ENCODE data around the gene RORC.

RORC gene

DNA sequence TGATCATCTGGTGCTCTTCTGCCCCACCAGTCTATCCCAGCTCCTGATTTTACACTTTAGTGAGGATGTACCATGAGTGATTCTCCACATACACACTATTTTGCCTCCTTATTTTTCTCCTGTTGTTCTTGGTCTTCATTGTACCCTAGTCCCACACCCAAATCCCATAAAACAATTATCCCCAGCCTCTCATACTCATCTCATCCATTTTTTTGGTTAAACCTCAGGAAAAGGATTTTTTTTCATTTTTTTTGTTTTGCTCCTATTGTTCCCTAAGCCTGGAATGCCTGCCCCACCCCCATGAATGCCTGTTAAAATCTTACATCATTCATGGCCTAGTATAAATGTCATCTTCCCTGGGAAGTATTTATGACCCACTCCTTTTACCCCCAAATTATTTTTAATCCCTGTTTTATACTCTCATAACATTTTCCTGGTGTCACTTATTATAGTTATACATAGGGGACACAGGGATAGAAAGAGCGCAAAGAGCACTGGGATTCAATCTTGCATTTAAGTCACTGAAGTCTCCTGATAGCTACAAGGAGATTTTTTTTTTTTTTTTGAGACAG, 21.5 kb downstream of the RORC start:
- DNase-seq (ENCODE audit: insufficient read length) (no peak), FAIRE-seq (no peak)
- TF ChIP-seq POLR2A (IDR thresholded peaks at IDR 0.05; ENCODE audit: low read depth, low read length) (no peak), TAF1 (IDR thresholded peaks at IDR 0.05; ENCODE audit: borderline replicate concordance, low read depth, low read length) (no peak), POLR2AphosphoS5 (IDR thresholded peaks at IDR 0.05; ENCODE audit: low read depth, low read length) (no peak)

DNA sequence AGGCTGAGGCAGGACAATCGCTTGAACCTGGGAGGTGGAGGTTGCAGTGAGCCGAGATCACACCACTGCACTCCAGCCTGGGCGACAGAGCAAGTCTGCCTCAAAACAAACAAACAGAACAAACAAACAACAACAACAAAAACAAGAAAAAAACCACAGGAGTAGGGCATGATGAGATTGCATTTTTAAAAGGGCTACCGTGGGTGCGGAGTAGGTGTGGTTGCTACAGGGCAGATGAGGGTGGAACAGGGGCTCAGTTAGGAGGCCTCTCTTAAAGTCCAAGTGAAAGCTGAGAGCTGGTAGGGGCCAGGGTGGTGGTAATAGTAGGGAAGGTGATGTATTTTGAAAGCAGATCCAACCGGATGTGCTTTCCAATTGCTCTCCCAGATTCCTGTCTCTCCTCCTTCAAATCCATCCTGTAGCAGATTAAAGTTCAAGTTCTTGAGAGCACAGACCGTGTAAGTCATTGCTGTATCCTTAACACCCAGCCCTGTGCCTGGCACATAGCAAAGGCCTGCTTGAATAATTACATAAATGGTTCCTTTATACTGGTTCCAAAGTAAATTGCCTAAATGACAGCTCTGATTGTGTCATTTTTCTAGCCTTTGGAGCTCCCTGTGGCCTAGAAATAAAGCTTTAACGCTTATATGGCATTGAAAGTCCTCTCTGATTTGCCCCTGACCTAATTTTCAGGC, 22.2 kb downstream of the RORC start:
- TF ChIP-seq POLR2A (IDR thresholded peaks at IDR 0.05; ENCODE audit: low read depth, low read length) (no peak), POLR2AphosphoS5 (IDR thresholded peaks at IDR 0.05; ENCODE audit: low read depth, low read length) (no peak), TAF1 (IDR thresholded peaks at IDR 0.05; ENCODE audit: borderline replicate concordance, low read depth, low read length) (no peak)
- FAIRE-seq (no peak), DNase-seq (ENCODE audit: insufficient read length) (no peak)

GRCh38 chr1:151807766-151808165, 23.8 kb downstream of the RORC start:
- no peak for DNase-seq (ENCODE audit: insufficient read length)
- no peak for FAIRE-seq
- no peak for TF ChIP-seq POLR2AphosphoS5 (IDR thresholded peaks at IDR 0.05; ENCODE audit: low read depth, low read length)
- no peak for TF ChIP-seq POLR2A (IDR thresholded peaks at IDR 0.05; ENCODE audit: low read depth, low read length)
- TF ChIP-seq TAF1 (IDR thresholded peaks at IDR 0.05; ENCODE audit: borderline replicate concordance, low read depth, low read length), result no peak

DNA sequence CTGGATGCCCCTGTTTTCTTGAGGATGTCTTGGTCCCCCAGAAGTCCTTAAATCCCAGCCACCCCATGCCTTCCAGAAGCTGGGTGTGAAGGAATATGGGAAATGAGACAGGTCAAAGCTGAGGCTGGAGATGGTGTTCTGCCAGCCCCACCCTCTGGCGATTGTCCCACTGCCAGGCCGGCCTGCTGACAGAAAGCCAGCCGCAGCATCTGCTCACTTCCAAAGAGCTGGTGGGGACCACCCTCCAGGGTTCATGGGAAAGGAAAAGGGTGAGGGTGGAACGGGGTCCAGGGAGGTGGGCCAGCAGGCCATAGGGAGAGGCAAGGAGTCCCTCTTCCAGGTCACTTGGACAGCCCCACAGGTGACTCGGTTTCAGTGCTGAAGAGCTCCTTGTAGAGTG, 24.5 kb downstream of the RORC start:
- FAIRE-seq, result no peak
- DNase-seq (ENCODE audit: insufficient read length), result no peak
- TF ChIP-seq POLR2AphosphoS5 (IDR thresholded peaks at IDR 0.05; ENCODE audit: low read depth, low read length) (no peak), TAF1 (IDR thresholded peaks at IDR 0.05; ENCODE audit: borderline replicate concordance, low read depth, low read length) (no peak), POLR2A (IDR thresholded peaks at IDR 0.05; ENCODE audit: low read depth, low read length) (no peak)

- DNase-seq (ENCODE audit: insufficient read length) (no peak), FAIRE-seq (no peak)
- TF ChIP-seq POLR2AphosphoS5 (IDR thresholded peaks at IDR 0.05; ENCODE audit: low read depth, low read length) (no peak), POLR2A (IDR thresholded peaks at IDR 0.05; ENCODE audit: low read depth, low read length) (no peak), TAF1 (IDR thresholded peaks at IDR 0.05; ENCODE audit: borderline replicate concordance, low read depth, low read length) (no peak)
Measured at GRCh38 chr1:151806170-151806569, 25.4 kb downstream of the RORC start.

GRCh38 chr1:151805066-151805820, 26.4 kb downstream of the RORC start, which contains the start of gene LINGO4:
Gene LINGO4 (minus strand): TSS chr1:151805419. CDS start chr1:151802704, 2,715 bp downstream.
- FAIRE-seq (no peak), DNase-seq (ENCODE audit: insufficient read length) (no peak)
- TF ChIP-seq POLR2AphosphoS5 (IDR thresholded peaks at IDR 0.05; ENCODE audit: low read depth, low read length), result no peak
- TF ChIP-seq POLR2A (IDR thresholded peaks at IDR 0.05; ENCODE audit: low read depth, low read length), result no peak
- TF ChIP-seq TAF1 (IDR thresholded peaks at IDR 0.05; ENCODE audit: borderline replicate concordance, low read depth, low read length), result no peak

DNA sequence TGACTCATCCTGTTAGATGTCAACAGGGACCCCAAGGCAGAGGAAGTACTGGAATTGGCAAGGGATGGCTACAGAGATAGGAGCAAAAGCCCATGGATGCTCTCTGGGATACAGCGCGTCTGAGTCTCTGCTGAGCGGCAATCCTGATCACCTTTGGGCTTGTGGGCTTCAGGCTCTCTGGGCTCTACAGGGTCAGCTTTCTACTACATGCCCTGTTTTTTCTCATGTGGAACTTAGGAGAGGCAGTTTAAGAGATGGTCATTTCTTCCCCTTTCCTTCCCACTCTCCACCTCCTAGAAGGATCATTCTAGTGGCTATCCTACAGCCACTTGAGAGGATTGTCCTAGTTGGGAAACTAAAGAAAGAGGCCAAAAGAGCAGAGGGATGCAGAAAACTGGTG, 27.7 kb downstream of the RORC start:
- TF ChIP-seq TAF1 (IDR thresholded peaks at IDR 0.05; ENCODE audit: borderline replicate concordance, low read depth, low read length), result no peak
- FAIRE-seq, result no peak

GRCh38 chr1:151803164-151803563, 28.4 kb downstream of the RORC start:
- DNase-seq (ENCODE audit: insufficient read length) (no peak), FAIRE-seq (no peak)
- TF ChIP-seq POLR2AphosphoS5 (IDR thresholded peaks at IDR 0.05; ENCODE audit: low read depth, low read length) (no peak), TAF1 (IDR thresholded peaks at IDR 0.05; ENCODE audit: borderline replicate concordance, low read depth, low read length) (no peak), POLR2A (IDR thresholded peaks at IDR 0.05; ENCODE audit: low read depth, low read length) (no peak)

More for the DNA sequence above, 27.7 kb downstream of the RORC start:
- DNase-seq (ENCODE audit: insufficient read length), result no peak

GRCh38 chr1:151802372-151802771, 29.2 kb downstream of the RORC start:
- no peak for TF ChIP-seq POLR2AphosphoS5 (IDR thresholded peaks at IDR 0.05; ENCODE audit: low read depth, low read length)
- no peak for TF ChIP-seq TAF1 (IDR thresholded peaks at IDR 0.05; ENCODE audit: borderline replicate concordance, low read depth, low read length)
- TF ChIP-seq POLR2A (IDR thresholded peaks at IDR 0.05; ENCODE audit: low read depth, low read length), result no peak
- no peak for FAIRE-seq
- DNase-seq (ENCODE audit: insufficient read length), result no peak

DNA sequence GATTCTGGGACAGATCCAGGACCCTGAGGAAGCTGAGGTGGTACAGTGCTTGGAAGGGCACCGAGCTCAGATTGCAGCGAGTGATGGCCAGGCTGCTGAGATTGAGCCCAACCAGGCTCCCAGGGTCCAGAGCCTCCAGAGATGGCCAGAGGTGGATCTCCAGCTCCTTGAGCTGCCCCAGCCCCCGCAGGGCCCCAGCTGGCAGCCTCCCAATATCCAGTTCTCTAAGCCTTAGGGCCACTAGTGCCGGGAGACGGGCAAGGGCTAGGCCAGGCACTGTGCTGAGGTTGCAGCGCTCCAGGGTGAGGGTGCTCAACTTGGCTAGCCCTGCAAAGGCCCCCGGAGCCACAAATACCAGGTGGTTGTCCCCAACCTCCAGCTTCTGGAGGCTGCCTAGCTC, 29.8 kb downstream of the RORC start:
- FAIRE-seq (no peak), DNase-seq (ENCODE audit: insufficient read length) (no peak)
- TF ChIP-seq TAF1 (IDR thresholded peaks at IDR 0.05; ENCODE audit: borderline replicate concordance, low read depth, low read length), result no peak
- TF ChIP-seq POLR2AphosphoS5 (IDR thresholded peaks at IDR 0.05; ENCODE audit: low read depth, low read length), result no peak
- TF ChIP-seq POLR2A (IDR thresholded peaks at IDR 0.05; ENCODE audit: low read depth, low read length), result no peak

DNA sequence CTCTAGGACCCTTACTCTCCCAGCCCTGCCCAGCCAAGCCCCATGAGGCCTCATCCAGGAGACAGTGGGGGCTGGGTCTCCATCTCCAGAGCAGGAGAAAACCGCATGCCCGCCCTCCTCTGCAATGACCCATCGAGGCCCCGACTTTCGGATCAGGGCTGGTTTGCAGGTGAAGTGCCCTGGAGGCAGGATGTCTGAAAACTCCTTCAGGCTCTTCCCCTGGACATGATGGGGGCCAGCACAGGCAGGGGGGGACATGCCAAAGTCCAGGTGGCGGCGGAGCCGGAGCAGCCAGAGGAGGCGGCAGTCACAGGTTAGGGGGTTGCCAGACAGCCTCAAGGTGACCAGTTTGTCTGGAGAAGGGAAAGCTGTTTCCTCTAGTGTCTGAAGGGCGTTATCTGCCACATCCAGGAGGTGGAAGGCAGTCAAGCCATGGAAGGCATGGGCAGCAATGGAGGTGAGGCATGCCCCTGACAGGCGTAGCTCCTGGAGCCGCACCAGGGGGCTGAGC, 30.2 kb downstream of the RORC start:
- FAIRE-seq (no peak), DNase-seq (ENCODE audit: insufficient read length) (no peak)
- no peak for TF ChIP-seq POLR2AphosphoS5 (IDR thresholded peaks at IDR 0.05; ENCODE audit: low read depth, low read length)
- TF ChIP-seq POLR2A (IDR thresholded peaks at IDR 0.05; ENCODE audit: low read depth, low read length), result no peak

Data from GM12892 (cell line).